ENCODE results near the gene EYA3.

DNA sequence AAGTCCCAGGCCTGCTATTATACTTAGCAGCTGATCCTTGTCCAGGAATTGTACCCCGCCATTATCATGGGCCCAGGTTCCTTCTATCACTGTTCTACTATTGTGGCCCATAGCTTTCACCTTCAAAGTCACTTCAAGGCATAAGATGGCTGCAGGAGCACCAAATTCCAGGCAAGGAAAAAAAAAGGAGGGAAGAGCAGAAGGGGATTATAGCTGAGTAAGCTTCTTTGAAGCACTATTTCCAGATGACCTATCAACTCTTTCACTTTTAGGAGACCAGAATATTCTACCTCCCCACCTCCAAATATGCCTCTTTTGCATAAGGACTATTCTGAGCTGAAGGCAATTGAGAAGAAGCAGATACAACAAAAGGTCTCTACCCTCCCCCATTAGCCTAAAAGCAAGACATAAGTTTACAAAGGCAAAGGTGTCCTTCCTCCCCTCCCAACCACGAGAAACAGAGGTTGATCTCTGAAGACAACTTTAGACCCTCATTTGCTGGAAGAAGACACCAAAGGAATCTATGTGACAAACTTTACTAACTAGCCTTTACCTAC, 46.3 kb upstream of the EYA3 start:
- TF ChIP-seq RCOR1 (IDR thresholded peaks at IDR 0.05; ENCODE audit: insufficient replicate concordance, low read length) (no peak), BHLHE40 (IDR thresholded peaks at IDR 0.05; ENCODE audit: low read depth, low read length) (no peak), RAD21 (IDR thresholded peaks at IDR 0.05; ENCODE audit: low read length) (no peak)
- TF ChIP-seq, protein P1, sequence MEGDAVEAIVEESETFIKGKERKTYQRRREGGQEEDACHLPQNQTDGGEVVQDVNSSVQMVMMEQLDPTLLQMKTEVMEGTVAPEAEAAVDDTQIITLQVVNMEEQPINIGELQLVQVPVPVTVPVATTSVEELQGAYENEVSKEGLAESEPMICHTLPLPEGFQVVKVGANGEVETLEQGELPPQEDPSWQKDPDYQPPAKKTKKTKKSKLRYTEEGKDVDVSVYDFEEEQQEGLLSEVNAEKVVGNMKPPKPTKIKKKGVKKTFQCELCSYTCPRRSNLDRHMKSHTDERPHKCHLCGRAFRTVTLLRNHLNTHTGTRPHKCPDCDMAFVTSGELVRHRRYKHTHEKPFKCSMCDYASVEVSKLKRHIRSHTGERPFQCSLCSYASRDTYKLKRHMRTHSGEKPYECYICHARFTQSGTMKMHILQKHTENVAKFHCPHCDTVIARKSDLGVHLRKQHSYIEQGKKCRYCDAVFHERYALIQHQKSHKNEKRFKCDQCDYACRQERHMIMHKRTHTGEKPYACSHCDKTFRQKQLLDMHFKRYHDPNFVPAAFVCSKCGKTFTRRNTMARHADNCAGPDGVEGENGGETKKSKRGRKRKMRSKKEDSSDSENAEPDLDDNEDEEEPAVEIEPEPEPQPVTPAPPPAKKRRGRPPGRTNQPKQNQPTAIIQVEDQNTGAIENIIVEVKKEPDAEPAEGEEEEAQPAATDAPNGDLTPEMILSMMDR (conservative IDR thresholded peaks at IDR 0.05; ENCODE audit: low read depth, low read length): no peak

Data from IMR-90 (cell line).